Measurements from ENCODE around the gene GABRR2. TPM values are rescaled to one million over a fixed set of nuclear protein-coding genes. Genes with fewer than 3 reads are reported as not detected.

Gene GABRR2
- total RNA-seq, 1 donor from 2014 or later, result 1.5 TPM

DNA sequence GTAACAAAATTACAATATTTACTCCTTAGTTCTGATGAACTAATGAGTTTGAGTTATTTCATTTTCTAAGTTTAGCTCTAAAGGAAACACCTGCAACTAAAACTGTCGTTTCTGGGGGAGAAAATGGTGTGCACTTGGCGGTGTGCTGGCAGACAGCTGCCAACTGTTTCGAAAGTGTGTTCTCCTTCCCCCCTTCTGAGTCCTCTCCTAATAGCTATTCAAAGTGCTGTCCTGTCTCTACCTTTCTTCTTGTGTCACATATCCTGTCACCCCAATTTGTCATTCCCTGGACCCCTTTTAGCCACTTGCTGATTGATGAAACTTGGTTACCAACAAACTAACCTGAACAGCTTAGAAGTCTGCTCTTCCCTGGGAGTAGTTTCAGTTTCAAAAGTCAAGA lies 42.3 kb upstream of the GABRR2 start:
- no peak for DNase-seq (ENCODE audit: extremely low spot score in 2 of 2)
- TF ChIP-seq POLR2A (IDR thresholded peaks at IDR 0.05) (no peak), POLR2AphosphoS5 (IDR thresholded peaks at IDR 0.05; ENCODE audit: insufficient read depth in 1 of 2, low read depth in 1 of 2) (no peak)
- TF ChIP-seq, protein P1, sequence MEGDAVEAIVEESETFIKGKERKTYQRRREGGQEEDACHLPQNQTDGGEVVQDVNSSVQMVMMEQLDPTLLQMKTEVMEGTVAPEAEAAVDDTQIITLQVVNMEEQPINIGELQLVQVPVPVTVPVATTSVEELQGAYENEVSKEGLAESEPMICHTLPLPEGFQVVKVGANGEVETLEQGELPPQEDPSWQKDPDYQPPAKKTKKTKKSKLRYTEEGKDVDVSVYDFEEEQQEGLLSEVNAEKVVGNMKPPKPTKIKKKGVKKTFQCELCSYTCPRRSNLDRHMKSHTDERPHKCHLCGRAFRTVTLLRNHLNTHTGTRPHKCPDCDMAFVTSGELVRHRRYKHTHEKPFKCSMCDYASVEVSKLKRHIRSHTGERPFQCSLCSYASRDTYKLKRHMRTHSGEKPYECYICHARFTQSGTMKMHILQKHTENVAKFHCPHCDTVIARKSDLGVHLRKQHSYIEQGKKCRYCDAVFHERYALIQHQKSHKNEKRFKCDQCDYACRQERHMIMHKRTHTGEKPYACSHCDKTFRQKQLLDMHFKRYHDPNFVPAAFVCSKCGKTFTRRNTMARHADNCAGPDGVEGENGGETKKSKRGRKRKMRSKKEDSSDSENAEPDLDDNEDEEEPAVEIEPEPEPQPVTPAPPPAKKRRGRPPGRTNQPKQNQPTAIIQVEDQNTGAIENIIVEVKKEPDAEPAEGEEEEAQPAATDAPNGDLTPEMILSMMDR (IDR thresholded peaks at IDR 0.05), result no peak
- H3K27me3 ChIP-seq, result no peaks in the 10 kb centered on the region
- peaks cover 9% of the 10 kb centered on the region for H3K4me1 ChIP-seq
- intact Hi-C loops (cut with DNase I), result no loop called here
- H3K9me3 ChIP-seq, result no peaks in the 10 kb centered on the region
- H3K36me3 ChIP-seq, result no peaks in the 10 kb centered on the region
- no peak overlapping the region for H3K27ac ChIP-seq
- H3K4me3 ChIP-seq, result no peak overlapping the region

GRCh38 chr6:89356642-89357170 lies 41.6 kb upstream of the GABRR2 start:
- Histone ChIP-seq H3K36me3 (no peaks in the 10 kb centered on the region), H3K4me1 (peaks cover 10% of the 10 kb centered on the region), H3K27ac (no peak overlapping the region), H3K27me3 (no peaks in the 10 kb centered on the region), H3K9me3 (no peaks in the 10 kb centered on the region), H3K4me3 (no peak overlapping the region)
- no peak for DNase-seq (ENCODE audit: extremely low spot score in 2 of 2)
- intact Hi-C loops (cut with DNase I), result no loop called here
- TF ChIP-seq POLR2AphosphoS5 (IDR thresholded peaks at IDR 0.05; ENCODE audit: insufficient read depth in 1 of 2, low read depth in 1 of 2) (no peak), POLR2A (IDR thresholded peaks at IDR 0.05) (no peak)
- TF ChIP-seq, protein P1 (IDR thresholded peaks at IDR 0.05), result no peak

- Histone ChIP-seq H3K9me3 (no peaks in the 10 kb centered on the region), H3K36me3 (no peaks in the 10 kb centered on the region), H3K27me3 (no peaks in the 10 kb centered on the region), H3K27ac (no peak overlapping the region), H3K4me1 (peaks cover 20% of the 10 kb centered on the region), H3K4me3 (no peak overlapping the region)
- no peak for DNase-seq (ENCODE audit: extremely low spot score in 2 of 2)
- intact Hi-C loops (cut with DNase I), result no loop called here
- TF ChIP-seq POLR2AphosphoS5 (IDR thresholded peaks at IDR 0.05; ENCODE audit: insufficient read depth in 1 of 2, low read depth in 1 of 2) (no peak), POLR2A (IDR thresholded peaks at IDR 0.05) (no peak)
- TF ChIP-seq, protein P1 (IDR thresholded peaks at IDR 0.05), result no peak
Measured at GRCh38 chr6:89355511-89356194, 40.6 kb upstream of the GABRR2 start.

GRCh38 chr6:89353702-89354392 lies 38.7 kb upstream of the GABRR2 start:
- TF ChIP-seq POLR2A (IDR thresholded peaks at IDR 0.05) (no peak), POLR2AphosphoS5 (IDR thresholded peaks at IDR 0.05; ENCODE audit: insufficient read depth in 1 of 2, low read depth in 1 of 2) (no peak)
- TF ChIP-seq, protein P1 (IDR thresholded peaks at IDR 0.05), result no peak
- intact Hi-C loops (cut with DNase I), result loop anchor here (5.0 kb wide), 1 partner anchor 272 kb away; the partner anchor contains the start of gene PNRC1
- Histone ChIP-seq H3K27me3 (no peaks in the 10 kb centered on the region), H3K4me3 (no peak overlapping the region), H3K36me3 (no peaks in the 10 kb centered on the region), H3K27ac (peak overlapping the region; percentile 96), H3K4me1 (peaks cover 36% of the 10 kb centered on the region), H3K9me3 (no peaks in the 10 kb centered on the region)
- no peak for DNase-seq (ENCODE audit: extremely low spot score in 2 of 2)

Data from vagina (tissue), 2 donors.